HepG2 (cell line): ENCODE data around the gene ZFP3. TPM values are rescaled to one million over a fixed set of nuclear protein-coding genes. Genes with fewer than 3 reads are reported as not detected.
A peak's percentile ranks its signal among the peaks of the same experiment; 100 is the strongest.

Source experiments
- ATAC-seq: fragments of 200-7000 bp; cut with Tn5 transposase; 3 replicates; pipeline ENCODE4 v1.9.1; 2020; ENCODE audit warnings: mild to moderate bottlenecking, moderate library complexity
- Bru-seq: library from RNA; stranded (reverse); fragments of 400-500 nt; gene quantifications from one replicate; lab custom pipeline; 2021; lab: Mats Ljungman, UMichigan
- BruChase-seq, 2 experiments: library from RNA; stranded (reverse); fragments of 400-500 nt; gene quantifications; one replicate each; lab custom pipeline; 2021; lab: Mats Ljungman, UMichigan
- BruUV-seq: library from RNA; stranded (reverse); fragments of 400-500 nt; replicated peaks from 2 replicates; lab custom pipeline; 2021; lab: Mats Ljungman, UMichigan
- CTCF ChIA-PET: fragments of 300-600 bp; formaldehyde crosslinking; extraction: SDS; loops from one replicate; lab custom pipeline; 2021; ENCODE audit warnings: low total read pairs, inconsistent platforms, low intra/inter-chr PET ratio; lab: Yijun Ruan, JAX
- POLR2A ChIA-PET: fragments of 350-600 bp; sonication (Branson Sonifier 250); formaldehyde crosslinking; loops from one replicate; lab custom pipeline; 2020; ENCODE audit warnings: antibody characterized with exemption, inconsistent platforms; lab: Yijun Ruan, JAX
- DNase-seq: peaks from one replicate; pipeline ENCODE4 v3.0.0-alpha.2; 2015; ENCODE audit warnings: low spot score
- FAIRE-seq: peaks from 3 replicates; lab custom pipeline; 2011; peaks lifted over from hg19 to GRCh38; lab: Jason Lieb, UNC
- H2AFZ ChIP-seq: one replicate; pipeline ENCODE4 v1.6.1; 2011; ENCODE audit warnings: low read length, inconsistent platforms
- H3K27ac ChIP-seq: fragments of 300-600 bp; 3 replicates; pipeline ENCODE4 v1.8.0; 2011; ENCODE audit warnings: mixed run types, mild to moderate bottlenecking, mixed read lengths, low read length, inconsistent platforms; ENCODE audit not compliant: insufficient read depth; ENCODE audit errors: extremely low read length
- H3K27me3 ChIP-seq, 2 experiments: fragments of 200-600 bp in 1 of 2; 2 replicates in 1 of 2; 3 replicates in 1 of 2; pipeline versions ENCODE4 v1.6.0 to v1.8.0; 2011; ENCODE audit warnings: low read length in 2 of 2, mild to moderate bottlenecking in 2 of 2, moderate library complexity in 2 of 2, inconsistent platforms in 1 of 2; ENCODE audit not compliant: insufficient read depth in 2 of 2, control insufficient read depth in 1 of 2
- H3K36me3 ChIP-seq, 2 experiments: fragments of 200-600 bp in 1 of 2; replicated peaks in 1 of 2; 2 replicates in 1 of 2; 3 replicates in 1 of 2; pipeline versions ENCODE4 v1.5.1 to v1.8.0; 2011; ENCODE audit warnings: low read length in 2 of 2, inconsistent platforms in 1 of 2; ENCODE audit not compliant: insufficient read depth in 2 of 2, control insufficient read depth in 1 of 2
- H3K4me1 ChIP-seq: 2 replicates; pipeline ENCODE4 v1.5.1; 2012; ENCODE audit warnings: low read length, inconsistent platforms; ENCODE audit not compliant: insufficient read depth
- H3K4me2 ChIP-seq: 2 replicates; pipeline ENCODE4 v1.6.0; 2011; ENCODE audit warnings: low read depth, low read length, inconsistent platforms
- H3K4me3 ChIP-seq, 3 experiments: fragments of 200-600 bp in 1 of 3; sonication (generic), shearing (Covaris generic) in 1 of 3; replicated peaks in 1 of 3; 2 replicates each; pipeline ENCODE4 v1.5.1; 2011 to 2016; ENCODE audit warnings: low read length in 3 of 3, inconsistent platforms in 2 of 3, low read depth in 2 of 3, mild to moderate bottlenecking in 2 of 3, control low read depth in 1 of 3, mixed read lengths in 1 of 3; ENCODE audit not compliant: insufficient read depth in 1 of 3
- H3K79me2 ChIP-seq: one replicate; pipeline ENCODE4 v1.6.1; 2011; ENCODE audit warnings: low read length, inconsistent platforms; ENCODE audit not compliant: insufficient read depth
- H3K9ac ChIP-seq: 2 replicates; pipeline ENCODE4 v1.6.0; 2011; ENCODE audit warnings: mild to moderate bottlenecking, low read depth, low read length, inconsistent platforms; ENCODE audit not compliant: insufficient read depth
- H3K9me3 ChIP-seq: 2 replicates; pipeline ENCODE4 v1.5.1; 2012; ENCODE audit warnings: mild to moderate bottlenecking, low read length
- H4K20me1 ChIP-seq: 2 replicates; pipeline ENCODE4 v1.6.0; 2011; ENCODE audit warnings: inconsistent platforms, mild to moderate bottlenecking, low read length, moderate library complexity; ENCODE audit not compliant: insufficient read depth
- ATM ChIP-seq: fragments of 450-650 bp; IDR thresholded peaks from 2 replicates; pipeline ENCODE4 v1.7.1; 2017; ENCODE audit warnings: mild to moderate bottlenecking, borderline replicate concordance
- FIP1L1 ChIP-seq: fragments of 200-400 bp; formaldehyde crosslinking; IDR thresholded peaks from 2 replicates; pipeline ENCODE4 v1.6.1; 2018; ENCODE audit warnings: low read depth, mild to moderate bottlenecking, low read length, moderate library complexity, borderline replicate concordance; ENCODE audit not compliant: insufficient read depth
- MBNL3 ChIP-seq: fragments of 250-450 bp; sonication (Bioruptor Pico); conservative IDR thresholded peaks from 2 replicates; pipeline ENCODE4 v1.8.0; 2022; ENCODE audit warnings: mild to moderate bottlenecking, inconsistent platforms
- POLR2AphosphoS5 ChIP-seq: IDR thresholded peaks from 2 replicates; pipeline ENCODE4 v1.6.1; 2012; ENCODE audit warnings: low read depth, low read length
- SATB2 ChIP-seq: sonication (generic); formaldehyde crosslinking; IDR thresholded peaks from 2 replicates; pipeline ENCODE4 v1.5.0; 2020; ENCODE audit warnings: missing genetic modification reagents
- ZNF468 ChIP-seq: sonication (generic); formaldehyde crosslinking; IDR thresholded peaks from 2 replicates; pipeline ENCODE4 v1.8.0; 2022; ENCODE audit warnings: mild to moderate bottlenecking, moderate library complexity, missing genetic modification reagents
- WGBS: methylation state at CpG from one replicate; pipeline ENCODE4 v1.1.6; 2017; ENCODE audit warnings: low lambda C conversion rate; 5-methylcytosine and 5-hydroxymethylcytosine counted together
- in situ Hi-C: cut with HindIII; loops from 2 replicates; pipeline ENCODE4 v1.10.0; 2017; ENCODE audit warnings: low pct_unique_long_range_greater_than_20kb; ENCODE audit not compliant: extremely low pct_ligation_motif_present
- intact Hi-C: fragments of 100-400 bp; cut with micrococcal nuclease; formaldehyde crosslinking; loops from one replicate; pipeline ENCODE4 v1.10.0; 2022; ENCODE audit not compliant: unreplicated experiment
- long read RNA-seq, 2 experiments: library from RNA in 1 of 2; library from polyadenylated mRNA in 1 of 2; stranded (forward) in 1 of 2; unstranded in 1 of 2; transcript quantifications; one replicate each; pipeline ENCODE4 v2.0.0, GENCODE V29; 2019 to 2022
- polyA minus RNA-seq, 3 experiments: library from RNA; depleted of rRNA, polyadenylated mRNA; stranded (reverse); fragments of >200 nt; gene quantifications; 2 replicates each; pipeline ENCODE4 v1.2.3, GENCODE V29; 2011; ENCODE audit warnings: low replicate concordance in 1 of 3
- polyA plus RNA-seq, 8 experiments: library from polyadenylated mRNA; depleted of rRNA in 3 of 8; stranded (reverse) in 7 of 8; unstranded in 1 of 8; fragments of >200 nt; fragmentation: Illumina TruSeq in 4 of 8; extraction: Trizol in 4 of 8; gene quantifications; 2 replicates each; pipeline versions ENCODE4 v1.2.1 to v1.2.3, GENCODE V29; 2011 to 2016; ENCODE audit warnings: low read depth in 4 of 8, missing spikeins in 1 of 8, mixed read lengths in 1 of 8; ENCODE audit not compliant: insufficient read depth in 1 of 8
- total RNA-seq, 5 experiments: library from RNA; depleted of rRNA; stranded (reverse); fragments of >200 nt; fragmentation: Illumina TruSeq; extraction: Trizol; gene quantifications; 2 replicates each; pipeline ENCODE4 v1.2.3, GENCODE V29; 2016; ENCODE audit warnings: low read depth in 1 of 5
- TF ChIP-seq, protein P1 (sequence below), 2 experiments: fragments of 450-650 bp in 1 of 2; sonication (generic) in 1 of 2; formaldehyde crosslinking in 1 of 2; IDR thresholded peaks; 2 replicates each; pipeline versions ENCODE4 v1.6.1 to v1.8.0; 2016 to 2022; ENCODE audit warnings: antibody characterized with exemption in 1 of 2, mild to moderate bottlenecking in 1 of 2, missing genetic modification reagents in 1 of 2

Gene ZFP3
- not detected in 2 replicates for total RNA-seq (2016; rRNA removed; fragmentation: Illumina TruSeq; extraction: Trizol)
- not detected in 2 replicates for total RNA-seq (2016; cell fraction: cytosol; rRNA removed; fragmentation: Illumina TruSeq; extraction: Trizol; ENCODE audit: low read depth)
- total RNA-seq (2016; cell fraction: insoluble cytoplasmic fraction; rRNA removed; fragmentation: Illumina TruSeq; extraction: Trizol) = not detected in 2 replicates
- total RNA-seq (2016; cell fraction: membrane; rRNA removed; fragmentation: Illumina TruSeq; extraction: Trizol) = not detected in 2 replicates
- not detected in 2 replicates for total RNA-seq (2016; cell fraction: nucleus; rRNA removed; fragmentation: Illumina TruSeq; extraction: Trizol)
- polyA plus RNA-seq (2011; rRNA removed) = not detected in 2 replicates
- not detected in 2 replicates for polyA plus RNA-seq (2011; cell fraction: cytosol; rRNA removed)
- polyA plus RNA-seq (2011; cell fraction: nucleus; rRNA removed) = not detected in 2 replicates
- not detected in 2 replicates for polyA plus RNA-seq (2012)
- not detected in 2 replicates for polyA plus RNA-seq (2016; cell fraction: cytosol; fragmentation: Illumina TruSeq; extraction: Trizol; ENCODE audit: low read depth)
- not detected in 2 replicates for polyA plus RNA-seq (2016; cell fraction: insoluble cytoplasmic fraction; fragmentation: Illumina TruSeq; extraction: Trizol; ENCODE audit: low read depth)
- not detected in 2 replicates for polyA plus RNA-seq (2016; cell fraction: membrane; fragmentation: Illumina TruSeq; extraction: Trizol; ENCODE audit: low read depth)
- polyA plus RNA-seq (2016; cell fraction: nucleus; fragmentation: Illumina TruSeq; extraction: Trizol; ENCODE audit: insufficient read depth, low read depth) = not detected in 2 replicates
- polyA minus RNA-seq (2011; rRNA and poly(A)+ RNA removed; ENCODE audit: low replicate concordance) = not detected in 2 replicates
- polyA minus RNA-seq (2011; cell fraction: cytosol; rRNA and poly(A)+ RNA removed) = not detected in 2 replicates
- not detected in 2 replicates for polyA minus RNA-seq (2011; cell fraction: nucleus; rRNA and poly(A)+ RNA removed)
- Bru-seq, nascent RNA = percentile 6 among the genes with signal in this experiment
- BruChase-seq, experiment 1, labeled RNA remaining after a 6-hour chase = percentile 15 among the genes with signal in this experiment
- percentile 12 among the genes with signal in this experiment for BruChase-seq, experiment 2, labeled RNA remaining after a 2-hour chase
- long read RNA-seq, experiment 1 = 0 reads
- long read RNA-seq, experiment 2 = 0 reads

DNA sequence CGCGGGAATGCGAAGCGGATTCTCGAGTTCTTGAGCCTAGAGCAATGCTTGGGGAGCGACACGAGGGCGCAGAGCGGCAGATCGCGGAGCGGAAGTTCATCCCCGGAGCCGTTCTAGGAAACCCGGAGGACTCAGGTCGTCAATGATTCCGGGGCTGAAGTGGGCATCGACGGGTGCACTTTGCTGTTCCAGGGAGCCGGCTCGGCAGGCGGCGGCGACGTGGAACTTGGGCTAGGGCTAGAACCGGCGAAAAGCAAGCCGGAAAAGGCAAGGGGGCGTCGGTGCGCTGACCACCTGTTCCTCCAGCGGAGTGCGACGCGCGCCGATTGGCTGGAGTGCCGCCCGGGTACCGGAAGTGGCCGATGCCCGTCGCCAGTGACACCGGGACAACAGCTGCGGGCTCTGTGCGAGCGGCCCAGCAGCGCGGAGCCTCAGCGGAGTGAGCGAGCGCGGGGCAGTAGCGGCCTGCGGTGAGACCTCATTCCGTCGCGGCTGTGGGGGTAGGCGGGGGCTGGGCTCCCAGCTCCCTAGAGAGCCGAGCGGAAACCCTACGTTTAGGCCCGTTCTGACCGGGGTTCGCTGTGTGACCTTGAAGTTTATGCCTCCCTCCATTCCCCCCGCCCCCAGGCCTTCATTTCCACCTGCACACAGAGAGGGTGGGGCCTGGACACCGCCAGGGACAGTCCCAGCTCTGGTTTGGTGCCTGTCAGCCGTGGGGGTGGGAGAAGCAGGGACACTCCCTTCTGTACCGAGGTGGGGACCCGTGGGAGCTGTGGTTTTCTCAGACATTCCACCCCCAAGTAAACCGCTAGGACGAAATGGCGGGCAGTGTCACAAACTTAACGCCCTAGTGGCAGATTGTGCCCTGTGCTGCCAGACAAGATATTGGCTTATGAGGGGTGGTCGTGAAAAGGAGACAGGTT is at the start of gene ZFP3:
Gene ZFP3 (plus strand): TSS at position 362 of the 923 bp plus-strand sequence. CDS start 13,038 bp downstream, outside the sequence.
- FAIRE-seq = no peak
- Histone ChIP-seq H3K9ac (no peak within 1 kb of the TSS), H2AFZ (no peak within 1 kb of the TSS), H4K20me1 (no peaks in the 10 kb centered on the region), H3K79me2 (no peaks in the 10 kb centered on the region), H3K27me3 (no peaks in the 10 kb centered on the region; a peak in 1 of 5 replicates), H3K9me3 (no peaks in the 10 kb centered on the region), H3K36me3 (no peaks in the 10 kb centered on the region), H3K4me1 (peaks cover 9% of the 10 kb centered on the region), H3K4me3 (no peak within 1 kb of the TSS), H3K27ac (no peak within 1 kb of the TSS), H3K4me2 (no peak within 1 kb of the TSS)
- CTCF ChIA-PET = no interaction called here
- WGBS = 84% methylated on average over 68 of the region's 75 CpGs
- ATAC-seq = no peak
- intact Hi-C loops (no loop called here), in situ Hi-C loops (no loop called here)
- BruUV-seq = no TSS peak
- POLR2A ChIA-PET = no interaction called here
- DNase-seq = no peak
- TF ChIP-seq FIP1L1 (no peak), ATM (no peak), MBNL3 (CRISPR knock-in tag) (no peak), ZNF468 (no peak), SATB2 (CRISPR knock-in tag) (no peak), POLR2AphosphoS5 (no peak)
- TF ChIP-seq, protein P1, sequence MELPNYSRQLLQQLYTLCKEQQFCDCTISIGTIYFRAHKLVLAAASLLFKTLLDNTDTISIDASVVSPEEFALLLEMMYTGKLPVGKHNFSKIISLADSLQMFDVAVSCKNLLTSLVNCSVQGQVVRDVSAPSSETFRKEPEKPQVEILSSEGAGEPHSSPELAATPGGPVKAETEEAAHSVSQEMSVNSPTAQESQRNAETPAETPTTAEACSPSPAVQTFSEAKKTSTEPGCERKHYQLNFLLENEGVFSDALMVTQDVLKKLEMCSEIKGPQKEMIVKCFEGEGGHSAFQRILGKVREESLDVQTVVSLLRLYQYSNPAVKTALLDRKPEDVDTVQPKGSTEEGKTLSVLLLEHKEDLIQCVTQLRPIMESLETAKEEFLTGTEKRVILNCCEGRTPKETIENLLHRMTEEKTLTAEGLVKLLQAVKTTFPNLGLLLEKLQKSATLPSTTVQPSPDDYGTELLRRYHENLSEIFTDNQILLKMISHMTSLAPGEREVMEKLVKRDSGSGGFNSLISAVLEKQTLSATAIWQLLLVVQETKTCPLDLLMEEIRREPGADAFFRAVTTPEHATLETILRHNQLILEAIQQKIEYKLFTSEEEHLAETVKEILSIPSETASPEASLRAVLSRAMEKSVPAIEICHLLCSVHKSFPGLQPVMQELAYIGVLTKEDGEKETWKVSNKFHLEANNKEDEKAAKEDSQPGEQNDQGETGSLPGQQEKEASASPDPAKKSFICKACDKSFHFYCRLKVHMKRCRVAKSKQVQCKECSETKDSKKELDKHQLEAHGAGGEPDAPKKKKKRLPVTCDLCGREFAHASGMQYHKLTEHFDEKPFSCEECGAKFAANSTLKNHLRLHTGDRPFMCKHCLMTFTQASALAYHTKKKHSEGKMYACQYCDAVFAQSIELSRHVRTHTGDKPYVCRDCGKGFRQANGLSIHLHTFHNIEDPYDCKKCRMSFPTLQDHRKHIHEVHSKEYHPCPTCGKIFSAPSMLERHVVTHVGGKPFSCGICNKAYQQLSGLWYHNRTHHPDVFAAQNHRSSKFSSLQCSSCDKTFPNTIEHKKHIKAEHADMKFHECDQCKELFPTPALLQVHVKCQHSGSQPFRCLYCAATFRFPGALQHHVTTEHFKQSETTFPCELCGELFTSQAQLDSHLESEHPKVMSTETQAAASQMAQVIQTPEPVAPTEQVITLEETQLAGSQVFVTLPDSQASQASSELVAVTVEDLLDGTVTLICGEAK (IDR thresholded peaks at IDR 0.05) = no peak
- TF ChIP-seq, protein P1 (CRISPR knock-in tag; IDR thresholded peaks at IDR 0.05) = no peak
